GM19463 (cell line): ENCODE data around the gene NTN4.
"Not testable (repeated sequence)": the region's sequence is repeated elsewhere in the genome, so short reads cannot be mapped to it uniquely, and the experiment has no call there.

Experiments used
- ATAC-seq: cut with Tn5 transposase; IDR thresholded peaks from one replicate; pipeline ENCODE4 v1.9.1; 2021; ENCODE audit warnings: mild to moderate bottlenecking, moderate library complexity; ENCODE audit not compliant: unreplicated experiment

Gene NTN4

DNA sequence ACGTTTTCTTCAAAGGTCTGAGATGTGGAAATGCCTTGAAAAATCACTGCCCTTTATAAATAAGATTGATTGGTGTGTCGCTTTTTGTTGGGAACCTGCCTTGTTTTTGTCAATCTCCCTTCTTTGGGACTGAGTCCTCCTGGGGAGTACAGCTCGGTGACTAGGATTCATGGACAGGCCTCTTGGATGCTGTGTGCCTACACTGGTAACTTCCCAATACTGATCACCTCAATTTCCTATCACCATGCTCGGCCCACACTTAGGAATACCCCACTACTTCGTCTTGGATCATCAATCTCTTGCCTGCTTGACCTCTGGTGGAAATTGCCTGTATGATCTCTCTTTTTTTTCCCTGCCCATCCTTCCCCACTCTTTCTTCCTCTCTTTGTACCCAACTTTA, 34.2 kb downstream of the NTN4 start:
- ATAC-seq: no peak

DNA sequence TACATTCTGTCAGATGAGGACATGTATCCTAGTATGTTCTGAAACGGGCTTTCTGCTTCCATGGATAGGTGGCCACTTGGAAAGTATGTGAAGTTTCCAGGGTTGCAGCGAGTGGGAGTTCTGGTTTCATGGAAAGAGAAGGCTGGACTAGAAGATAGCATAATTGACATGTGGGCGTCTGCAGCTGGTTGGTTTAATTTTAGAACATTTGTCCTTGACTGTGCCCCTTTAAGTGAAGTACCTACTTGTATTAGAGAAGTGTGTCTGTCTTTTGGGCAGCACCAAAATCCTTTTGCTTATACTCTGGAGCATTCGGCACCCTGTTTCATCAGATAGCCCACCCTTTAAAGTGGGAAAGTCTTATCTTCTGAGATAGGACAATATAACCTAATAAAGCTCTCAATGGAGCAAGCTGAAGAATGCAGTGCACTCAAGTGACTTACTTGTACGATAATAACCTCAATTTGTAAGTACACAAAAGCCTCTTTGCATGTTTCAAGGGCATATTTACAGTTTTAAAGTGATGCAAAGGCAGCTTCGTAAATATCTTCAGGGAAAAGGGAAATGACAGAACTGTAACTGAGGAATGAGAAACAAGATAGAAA, 35.2 kb downstream of the NTN4 start:
- no peak for ATAC-seq

DNA sequence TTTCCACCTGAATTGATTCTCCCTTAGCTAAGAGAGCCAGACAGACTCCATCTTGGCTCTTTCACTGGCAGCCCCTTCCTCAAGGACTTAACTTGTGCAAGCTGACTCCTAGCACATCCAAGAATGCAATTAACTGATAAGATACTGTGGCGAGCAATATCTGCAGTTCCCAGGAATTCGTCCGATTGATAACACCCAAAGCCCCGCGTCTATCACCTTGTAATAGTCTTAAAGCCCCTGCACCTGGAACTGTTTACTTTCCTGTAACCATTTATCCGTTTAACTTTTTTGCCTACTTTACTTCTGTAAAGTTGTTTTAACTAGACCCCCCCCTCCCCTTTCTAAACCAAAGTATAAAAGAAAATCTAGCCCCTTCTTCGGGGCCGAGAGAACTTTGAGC, 44.5 kb downstream of the NTN4 start:
- ATAC-seq: not testable (repeated sequence)

DNA sequence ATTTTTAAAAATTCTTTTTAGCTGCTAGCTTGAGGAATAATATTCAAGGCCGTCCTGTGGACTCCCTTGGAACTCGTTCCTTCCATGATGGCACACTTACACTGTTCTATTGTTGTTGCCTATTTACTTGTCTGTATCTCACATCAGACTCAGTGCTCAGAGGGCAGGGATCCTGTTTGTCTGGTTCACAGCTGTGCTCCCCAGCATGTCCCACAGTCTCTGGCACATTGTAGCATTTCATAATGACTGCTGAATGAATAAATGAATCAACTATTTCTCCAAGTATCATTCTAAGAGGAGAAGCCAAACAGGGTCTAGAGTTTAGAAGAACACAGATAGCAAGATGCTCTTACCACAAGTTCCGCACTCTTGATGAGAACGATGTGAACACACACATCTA, 48.0 kb downstream of the NTN4 start:
- ATAC-seq: no peak

DNA sequence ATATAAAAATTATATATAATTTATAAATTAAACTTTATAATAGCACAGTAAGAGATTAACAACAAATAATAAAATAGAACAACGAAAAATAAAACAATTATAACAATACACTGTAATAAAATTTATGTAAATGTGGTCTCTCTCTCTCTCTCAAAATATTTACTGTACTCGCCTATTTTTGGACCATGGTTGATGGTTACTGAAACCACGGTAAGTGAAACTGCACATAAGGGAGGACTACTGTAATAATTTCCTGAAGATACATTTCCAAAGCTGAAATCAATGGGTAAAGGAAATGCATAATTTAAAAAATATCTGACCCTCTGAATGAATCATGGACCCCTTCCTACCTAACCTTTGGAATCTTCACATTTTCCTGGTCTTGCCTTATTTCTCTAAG, 48.9 kb downstream of the NTN4 start:
- no peak for ATAC-seq

DNA sequence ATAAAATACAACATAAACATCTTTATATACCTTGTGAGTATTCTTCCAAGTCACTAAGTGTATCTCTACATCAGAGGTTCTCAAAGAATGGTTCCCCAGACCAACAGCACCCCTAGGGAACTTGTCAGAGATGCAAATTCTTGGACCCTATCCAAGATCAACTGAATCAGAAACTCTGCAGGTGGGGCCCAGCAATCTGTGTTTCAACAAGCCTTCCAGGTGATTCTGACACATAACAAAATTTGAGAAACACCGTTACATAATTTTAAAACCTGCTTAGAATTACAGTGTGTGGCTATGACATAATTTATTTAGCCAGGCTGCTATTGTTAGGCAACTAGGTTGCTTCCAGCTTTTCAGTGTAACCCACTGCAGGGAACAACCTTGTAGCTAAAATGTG, 49.8 kb downstream of the NTN4 start:
- no peak for ATAC-seq

DNA sequence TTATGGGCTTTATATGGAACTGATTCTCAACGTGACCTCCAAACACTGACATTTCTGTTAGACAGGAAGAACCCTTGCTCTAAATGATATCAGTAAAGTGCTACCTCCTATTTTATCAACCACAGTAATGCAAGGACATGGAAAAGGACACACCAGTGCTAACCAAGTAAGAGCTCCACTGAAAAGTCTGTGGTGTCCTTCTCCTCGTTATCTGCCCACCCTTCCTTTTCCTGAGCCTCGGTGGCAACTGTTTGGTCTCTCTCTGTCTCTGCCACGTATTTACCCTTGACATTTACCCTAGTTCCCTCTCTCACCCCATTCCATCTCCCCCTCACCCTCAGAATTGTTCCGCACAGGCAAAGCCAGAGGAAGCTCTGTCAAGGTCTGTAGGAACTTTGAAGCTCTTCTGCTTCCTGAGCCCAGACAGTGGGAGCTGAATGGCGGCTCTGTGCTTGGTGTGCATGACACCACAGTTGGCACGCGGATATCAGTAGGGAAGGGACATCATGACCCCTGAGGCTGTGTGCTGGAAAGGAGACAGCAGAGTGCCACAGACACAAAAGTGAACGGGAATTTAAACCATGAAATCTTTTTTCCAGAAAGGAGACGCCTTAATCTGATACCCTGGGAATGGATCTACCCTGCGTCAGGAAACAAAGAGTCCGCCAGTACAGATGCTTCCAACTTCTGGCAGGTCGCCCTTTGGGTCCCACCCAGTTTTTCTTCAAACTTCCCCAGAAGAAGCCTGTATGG, 50.8 kb downstream of the NTN4 start:
- no peak for ATAC-seq

DNA sequence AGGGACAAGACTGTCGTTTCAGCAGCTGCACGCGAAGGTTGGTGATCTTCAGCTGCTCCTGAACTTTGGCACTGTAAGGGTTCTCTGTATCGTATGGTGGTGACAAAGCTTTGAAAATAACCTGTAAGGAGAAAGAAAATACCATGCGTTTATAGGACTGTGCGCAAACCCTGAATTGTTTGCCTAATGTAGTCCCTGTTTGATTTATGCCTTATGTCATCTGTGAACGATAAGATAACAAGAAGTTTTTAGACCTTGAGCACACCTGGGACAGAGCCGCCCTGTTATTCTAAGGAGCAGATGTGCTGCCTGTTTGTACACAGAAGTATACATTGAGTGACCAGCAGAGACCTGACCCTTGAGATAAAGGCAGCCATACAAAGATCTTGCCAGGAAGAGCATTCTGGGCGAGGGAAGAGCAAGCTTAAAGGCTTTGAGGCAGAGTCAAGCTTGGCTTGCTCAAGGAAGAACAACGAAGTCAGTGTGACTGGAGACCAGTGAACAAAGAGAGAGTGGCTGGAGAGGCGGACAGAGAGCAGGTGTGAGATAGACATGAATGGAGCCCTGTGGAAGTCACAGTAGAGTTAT, 52.4 kb downstream of the NTN4 start:
- ATAC-seq: no peak

DNA sequence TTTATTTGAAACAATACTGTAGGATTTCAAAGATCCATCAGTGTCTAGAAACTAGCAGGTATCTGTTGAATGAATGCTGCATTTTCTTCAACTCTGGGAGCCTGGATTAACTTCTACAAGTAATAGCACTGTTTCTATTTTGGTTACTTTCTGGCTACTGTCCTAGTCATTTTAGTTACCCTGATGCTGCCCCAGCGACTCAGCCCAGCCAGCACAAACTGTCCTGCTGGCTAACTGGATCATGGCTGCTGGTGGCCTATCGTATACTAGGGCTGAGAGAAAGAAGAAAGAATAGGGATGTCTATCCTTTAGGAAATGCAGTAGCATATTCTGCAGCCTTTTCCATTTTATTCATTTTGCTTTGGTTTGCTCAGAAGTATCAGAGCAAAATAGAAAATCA, 53.9 kb downstream of the NTN4 start:
- no peak for ATAC-seq

DNA sequence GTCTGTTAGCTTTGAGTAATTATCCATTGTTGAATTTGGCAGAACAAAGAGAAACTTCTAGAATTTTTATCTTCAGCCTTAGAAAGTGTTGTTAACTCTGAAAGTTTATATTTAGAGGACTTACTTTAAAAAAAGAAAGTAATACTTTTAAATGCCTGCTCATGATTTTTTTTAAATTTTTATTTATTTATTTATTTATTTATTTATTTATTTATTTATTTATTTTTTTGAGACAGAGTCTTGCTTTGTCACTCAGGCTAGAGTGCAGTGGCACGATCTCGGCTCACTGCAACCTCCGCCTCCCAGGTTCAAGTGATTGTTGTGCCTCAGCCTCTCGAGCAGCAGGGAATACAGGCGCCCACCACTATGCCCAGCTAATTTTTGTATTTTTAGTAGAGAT, 54.8 kb downstream of the NTN4 start:
- ATAC-seq: not testable (repeated sequence)

DNA sequence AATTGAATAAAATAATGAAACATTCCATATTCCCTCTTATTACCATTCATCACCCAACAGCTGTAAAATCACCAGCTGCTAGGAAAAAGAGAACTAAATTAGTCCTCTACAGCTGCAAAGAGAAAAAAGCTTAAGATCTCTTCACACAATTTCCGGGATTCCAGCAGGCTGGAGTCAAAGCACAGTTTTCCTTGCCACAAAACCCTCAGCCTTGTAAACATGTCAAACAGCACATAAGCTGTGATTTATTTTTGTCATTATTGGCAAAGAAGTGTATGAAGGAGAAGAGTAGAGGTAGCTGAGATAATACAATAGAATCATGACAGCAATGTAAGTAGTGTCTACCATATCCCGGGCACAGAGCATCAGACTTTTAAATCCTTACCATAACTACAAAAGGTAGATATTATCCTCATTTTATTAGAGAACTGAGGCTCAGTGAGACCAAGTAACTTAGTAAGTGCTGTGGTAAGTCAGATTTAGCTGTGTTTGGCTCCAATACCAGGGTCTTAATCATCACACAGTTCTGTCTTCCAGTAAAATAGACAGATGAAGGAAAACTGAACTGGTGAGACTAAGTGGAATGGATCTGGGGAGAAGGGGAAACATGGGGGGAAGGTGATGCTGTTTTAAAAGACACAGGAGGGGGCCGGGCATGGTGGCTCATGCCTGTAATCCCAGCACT, 57.3 kb downstream of the NTN4 start:
- no peak for ATAC-seq

DNA sequence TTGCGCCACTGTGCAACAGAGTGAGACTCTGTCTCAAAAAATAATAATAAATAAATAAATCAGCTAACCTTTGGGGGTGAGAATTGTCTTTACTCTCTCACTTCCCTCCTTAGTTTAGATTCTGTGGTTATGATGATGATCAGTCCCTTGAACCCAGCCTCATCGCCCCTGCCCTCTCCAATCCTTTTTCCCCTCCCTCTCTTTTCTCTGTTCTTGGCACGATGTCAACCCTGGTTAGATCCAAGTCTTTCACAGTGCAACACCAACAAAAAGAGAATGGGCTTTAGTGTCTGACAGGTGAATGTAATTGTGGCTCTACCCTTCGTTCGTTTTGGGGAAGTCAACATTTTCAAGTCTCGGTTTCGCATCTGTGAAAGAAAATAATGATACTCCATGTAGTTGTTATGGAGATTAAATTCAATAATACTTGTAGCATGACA, 59.0 kb downstream of the NTN4 start:
- peak; percentile 86 for ATAC-seq

DNA sequence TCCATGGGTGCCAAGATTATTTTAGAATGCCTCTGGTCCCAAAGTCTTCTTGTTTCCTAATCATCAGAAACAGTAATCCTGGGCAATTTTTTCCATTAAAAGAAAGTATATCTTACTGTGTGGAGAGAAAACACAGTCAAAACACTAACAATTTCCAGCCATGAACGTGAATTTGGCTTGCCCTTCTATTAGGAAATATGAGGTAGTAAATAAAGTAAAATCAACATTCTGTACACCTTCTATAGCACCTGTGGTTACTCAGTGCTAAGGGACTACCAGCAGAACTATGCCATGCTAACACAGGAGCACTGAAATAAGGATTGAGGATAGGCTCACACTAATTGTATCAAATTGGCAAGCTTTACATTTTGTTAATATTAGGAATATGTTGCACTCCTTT, 60.1 kb downstream of the NTN4 start:
- ATAC-seq: no peak

DNA sequence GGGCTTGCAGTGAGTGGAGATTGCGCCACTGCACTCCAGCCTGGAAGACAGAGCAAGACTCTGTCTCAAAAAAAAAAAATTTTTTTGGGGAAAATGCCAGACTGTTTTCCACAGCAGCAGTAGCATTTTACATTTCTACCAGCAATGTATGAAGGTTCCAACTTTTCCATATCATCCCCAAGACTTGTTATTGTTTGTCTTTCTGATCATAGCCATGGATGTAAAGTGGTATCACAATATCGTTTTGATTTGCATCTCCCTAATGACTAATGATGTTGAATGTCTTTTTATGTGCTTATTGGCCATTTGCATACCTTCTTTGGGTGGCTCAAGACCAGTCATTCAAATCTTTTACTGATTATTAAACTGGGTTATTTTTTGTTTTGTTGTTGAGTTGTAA, 63.7 kb downstream of the NTN4 start:
- no peak for ATAC-seq

DNA sequence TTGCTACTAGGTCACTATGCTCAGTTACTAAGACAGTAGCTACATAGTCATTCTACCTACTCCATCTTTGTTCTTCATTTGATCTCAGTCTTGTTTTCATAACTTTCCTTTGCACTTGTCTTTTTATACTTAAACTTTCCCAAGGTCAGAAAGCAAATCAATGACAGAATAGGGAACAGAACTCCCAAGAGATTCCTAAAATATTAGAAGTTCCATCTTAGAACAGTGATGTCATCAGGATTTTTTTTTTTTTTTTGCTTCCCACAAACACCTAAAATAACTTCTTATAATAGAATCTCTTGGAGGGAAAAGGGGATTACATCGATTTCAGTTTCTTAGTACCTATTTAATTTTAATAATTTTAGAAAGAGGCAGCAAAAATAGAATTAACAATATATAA, 65.8 kb downstream of the NTN4 start:
- ATAC-seq: no peak

DNA sequence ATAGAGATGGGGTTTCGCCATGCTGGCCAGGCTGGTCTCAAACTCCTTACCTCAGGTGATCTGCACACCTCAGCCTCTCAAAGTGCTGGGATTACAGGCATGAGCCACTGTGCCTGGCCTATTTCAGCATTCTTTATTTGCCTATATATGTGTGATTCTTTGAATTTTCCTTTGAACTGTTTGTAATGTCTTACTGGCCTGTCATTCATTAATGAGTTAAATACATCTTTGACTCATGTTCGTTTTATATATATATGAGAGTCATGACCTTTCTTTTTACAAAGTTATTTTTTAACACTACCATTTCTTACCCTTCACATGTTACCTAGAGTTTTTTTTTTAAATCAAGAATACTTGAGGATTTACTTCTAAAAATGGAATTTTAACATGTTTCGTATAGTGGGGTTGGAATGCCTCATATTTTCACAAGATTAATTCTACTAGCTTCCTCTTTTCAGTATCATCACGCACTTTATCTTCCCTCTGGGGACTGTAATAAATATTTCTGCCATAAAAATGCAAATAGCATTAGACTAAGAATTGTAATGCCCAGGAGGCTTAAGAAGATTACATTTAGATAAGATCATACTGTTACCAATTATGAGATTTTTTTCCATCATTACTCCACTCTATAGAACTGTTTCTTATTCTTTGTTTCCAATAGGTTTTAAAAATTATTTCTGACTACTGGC, 66.7 kb downstream of the NTN4 start:
- ATAC-seq: no peak

DNA sequence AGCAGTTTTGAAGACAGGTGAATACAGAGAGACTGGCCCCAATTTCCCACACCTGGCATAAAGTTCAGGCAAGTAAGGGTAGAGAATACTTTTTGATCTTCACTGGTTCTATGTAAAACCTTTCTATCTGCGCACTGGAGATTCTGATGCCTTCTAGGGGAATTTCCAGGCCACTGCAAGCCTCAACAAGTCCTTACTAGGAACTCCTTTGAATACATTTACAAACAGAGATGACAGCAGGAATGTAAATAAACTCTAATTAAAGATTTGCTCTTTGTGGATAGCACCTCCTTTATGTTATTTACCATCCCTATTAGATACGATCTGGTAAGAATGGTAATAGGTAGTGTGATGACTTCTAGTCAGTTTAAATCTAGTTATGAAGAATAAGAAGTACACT, 69.2 kb downstream of the NTN4 start:
- ATAC-seq: no peak

DNA sequence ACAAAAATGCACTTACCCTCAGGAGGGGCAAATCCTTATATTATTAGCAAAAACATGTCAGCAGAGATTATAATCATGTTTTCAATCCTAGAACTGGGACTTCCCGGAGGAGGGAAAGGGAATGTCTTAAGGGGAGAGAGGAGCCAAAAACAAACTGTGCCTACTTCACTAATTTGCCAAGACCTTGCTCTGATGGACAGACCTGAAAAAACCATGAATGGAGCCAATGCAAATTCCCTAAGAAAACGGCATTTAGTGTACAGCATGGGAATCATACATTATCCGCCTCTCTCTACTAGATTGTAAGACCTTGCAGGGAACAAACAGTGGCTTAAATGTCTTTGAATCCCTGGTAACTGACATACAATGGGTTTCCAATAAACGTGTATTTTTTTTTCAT, 70.4 kb downstream of the NTN4 start:
- ATAC-seq: no peak

DNA sequence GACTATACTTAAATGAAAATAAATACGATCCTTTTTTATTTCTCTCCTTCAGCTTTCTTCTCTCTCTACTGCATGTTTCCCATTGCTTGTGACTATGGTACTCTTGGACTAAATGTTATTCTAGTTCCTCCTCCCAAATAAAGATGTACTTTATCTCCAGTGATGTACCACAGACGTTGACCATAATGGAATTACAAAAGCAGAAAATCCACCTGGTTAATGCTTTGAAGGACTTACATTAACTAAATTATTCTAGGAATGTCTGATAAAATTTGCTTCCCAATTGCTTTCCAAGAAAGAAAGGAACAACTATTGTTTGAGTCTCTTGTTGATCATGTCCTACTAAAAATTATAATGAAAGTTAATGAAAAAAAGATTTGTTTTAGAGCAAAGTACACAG, 71.8 kb downstream of the NTN4 start:
- no peak for ATAC-seq

DNA sequence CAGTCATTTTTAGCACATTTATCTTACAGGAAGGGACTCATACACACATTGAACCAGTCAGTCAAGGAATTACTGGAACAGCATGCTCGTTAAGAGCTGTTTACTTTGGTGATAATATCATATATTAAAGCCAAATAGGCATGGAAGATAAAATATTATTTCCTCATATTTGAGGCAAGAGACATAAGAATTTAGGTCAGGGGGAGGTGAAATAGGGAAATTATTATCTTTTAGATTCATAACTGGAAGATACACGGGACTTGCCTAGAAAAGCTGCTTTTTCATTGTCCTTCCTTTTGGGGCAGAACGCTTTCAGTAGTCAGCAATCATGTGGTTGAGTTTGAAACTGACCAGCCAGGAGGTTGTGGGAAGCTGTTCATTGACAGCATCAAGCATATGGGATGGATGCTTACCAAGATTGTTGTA, 72.5 kb downstream of the NTN4 start:
- ATAC-seq: no peak

DNA sequence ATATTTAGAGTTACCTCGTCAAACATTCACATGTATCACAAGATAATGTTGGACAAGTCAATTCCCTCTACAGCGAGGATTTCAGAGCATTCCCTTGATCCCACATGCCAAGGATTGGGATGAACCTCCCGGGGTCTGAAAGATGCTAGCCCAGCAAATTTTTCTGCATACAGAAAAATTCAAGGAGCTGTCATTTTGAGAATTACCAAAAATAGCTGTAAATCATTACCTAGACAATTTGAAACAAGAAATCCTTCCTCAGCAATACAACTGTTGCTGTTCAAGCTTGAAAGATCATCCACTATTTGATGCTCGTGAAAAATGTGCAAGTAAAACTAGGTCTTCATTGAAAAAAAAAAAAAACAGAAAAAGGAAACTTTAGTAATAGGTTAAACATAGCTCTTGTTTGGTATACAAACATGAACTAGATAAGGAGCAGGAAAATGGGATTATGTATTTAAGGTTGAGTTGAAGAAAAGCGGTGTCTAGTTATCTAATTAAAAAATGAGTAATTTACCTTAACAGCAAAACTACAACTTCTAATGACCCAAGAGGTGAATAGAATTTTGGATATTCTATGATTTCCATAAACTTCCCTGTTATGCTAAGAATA, 73.1 kb downstream of the NTN4 start:
- no peak for ATAC-seq
